Measurements from ENCODE around the gene MRC2.

DNA sequence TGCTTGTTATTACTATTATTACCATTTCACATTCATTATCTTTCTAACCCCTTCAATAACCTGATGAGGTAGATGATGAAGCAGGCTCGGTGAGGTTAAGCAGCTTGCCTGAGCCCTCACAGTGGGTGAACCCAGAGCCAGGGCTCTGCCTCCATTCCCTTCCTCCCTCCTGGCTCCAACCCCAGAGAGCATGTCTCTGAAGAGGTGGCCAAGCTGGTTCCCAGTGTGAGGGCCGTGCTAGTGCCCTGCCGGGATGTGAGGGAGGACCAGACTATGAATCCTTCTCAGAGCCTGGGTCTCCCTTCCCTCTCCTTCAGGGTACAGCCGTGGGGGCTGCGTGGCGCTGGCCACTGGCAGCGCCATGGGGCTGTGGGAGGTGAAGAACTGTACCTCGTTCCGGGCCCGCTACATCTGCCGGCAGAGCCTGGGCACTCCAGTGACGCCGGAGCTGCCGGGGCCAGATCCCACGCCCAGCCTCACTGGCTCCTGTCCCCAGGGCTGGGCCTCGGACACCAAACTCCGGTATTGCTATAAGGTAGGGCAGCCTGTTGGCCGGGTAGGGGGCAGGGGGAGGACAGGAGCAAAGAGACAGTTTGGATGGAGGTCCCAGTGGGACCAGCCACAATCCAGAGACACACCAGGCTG, 49.6 kb downstream of the MRC2 start:
- TF ChIP-seq POLR2A (IDR thresholded peaks at IDR 0.05): no peak
- TF ChIP-seq, protein P1, sequence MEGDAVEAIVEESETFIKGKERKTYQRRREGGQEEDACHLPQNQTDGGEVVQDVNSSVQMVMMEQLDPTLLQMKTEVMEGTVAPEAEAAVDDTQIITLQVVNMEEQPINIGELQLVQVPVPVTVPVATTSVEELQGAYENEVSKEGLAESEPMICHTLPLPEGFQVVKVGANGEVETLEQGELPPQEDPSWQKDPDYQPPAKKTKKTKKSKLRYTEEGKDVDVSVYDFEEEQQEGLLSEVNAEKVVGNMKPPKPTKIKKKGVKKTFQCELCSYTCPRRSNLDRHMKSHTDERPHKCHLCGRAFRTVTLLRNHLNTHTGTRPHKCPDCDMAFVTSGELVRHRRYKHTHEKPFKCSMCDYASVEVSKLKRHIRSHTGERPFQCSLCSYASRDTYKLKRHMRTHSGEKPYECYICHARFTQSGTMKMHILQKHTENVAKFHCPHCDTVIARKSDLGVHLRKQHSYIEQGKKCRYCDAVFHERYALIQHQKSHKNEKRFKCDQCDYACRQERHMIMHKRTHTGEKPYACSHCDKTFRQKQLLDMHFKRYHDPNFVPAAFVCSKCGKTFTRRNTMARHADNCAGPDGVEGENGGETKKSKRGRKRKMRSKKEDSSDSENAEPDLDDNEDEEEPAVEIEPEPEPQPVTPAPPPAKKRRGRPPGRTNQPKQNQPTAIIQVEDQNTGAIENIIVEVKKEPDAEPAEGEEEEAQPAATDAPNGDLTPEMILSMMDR (IDR thresholded peaks at IDR 0.05): no peak
